ENCODE results near the gene ZNF385D.

Gene ZNF385D

DNA sequence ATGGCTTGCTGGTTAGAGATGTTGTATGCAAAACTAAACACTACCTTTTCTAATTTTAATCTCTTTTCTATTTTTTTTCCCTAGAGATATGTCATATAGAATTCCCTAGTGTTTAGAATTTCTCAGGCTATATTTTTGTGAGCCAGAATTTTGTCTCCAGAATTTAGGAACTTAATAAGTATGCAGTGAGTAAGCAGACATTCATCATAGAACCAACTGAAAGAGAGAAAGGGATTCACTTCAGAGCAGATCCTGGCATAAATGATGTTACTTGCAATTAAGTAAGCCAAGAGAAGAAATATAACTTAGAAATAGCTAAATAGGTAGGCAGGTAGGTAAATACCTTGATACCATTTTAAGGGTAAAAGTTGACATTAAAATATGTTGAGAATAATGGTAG lies 288.9 kb downstream of the ZNF385D start:
- in situ Hi-C loops (cut with MboI; ENCODE audit: low sequenced_read_pairs), result no loop called here

DNA sequence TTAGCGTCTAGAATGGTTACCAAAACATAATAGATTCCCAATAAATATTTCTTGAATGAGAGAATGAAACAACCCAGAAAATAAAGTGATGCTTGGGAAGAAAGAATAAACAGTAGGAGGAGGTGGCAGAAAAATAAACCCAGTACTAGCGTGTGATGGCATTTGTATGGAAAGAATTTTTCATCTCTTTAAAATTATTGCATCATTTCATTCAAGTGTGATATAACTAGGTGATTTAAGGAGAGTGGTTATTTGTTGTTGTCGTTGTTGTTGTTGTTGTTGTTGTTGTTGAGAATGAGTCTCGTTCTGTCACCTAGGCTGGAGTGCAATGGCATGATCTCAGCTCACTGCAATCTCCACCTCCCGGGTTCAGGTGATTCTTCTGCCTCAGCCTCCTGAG lies 293.9 kb downstream of the ZNF385D start:
- in situ Hi-C loops (cut with MboI; ENCODE audit: low sequenced_read_pairs), result no loop called here

DNA sequence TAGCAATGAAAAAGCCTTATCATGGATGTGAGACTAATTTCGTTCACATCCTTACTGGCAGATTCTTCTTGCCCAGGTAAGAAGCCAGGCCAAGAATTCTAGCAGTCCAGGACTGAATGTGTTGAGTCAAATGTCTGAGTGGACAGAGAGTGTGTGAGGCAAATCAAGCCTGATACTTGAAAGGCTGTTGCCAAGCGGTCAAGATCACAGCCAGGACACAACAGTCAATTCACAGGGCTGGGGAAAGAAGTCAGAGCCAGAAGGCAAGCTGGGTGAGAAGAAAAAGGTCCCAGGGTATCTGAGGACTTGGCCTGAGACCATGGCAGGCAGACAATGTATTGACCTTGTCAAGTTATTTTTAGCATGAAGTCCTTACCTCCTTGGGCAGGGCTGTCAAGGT lies 301.3 kb downstream of the ZNF385D start:
- in situ Hi-C loops (cut with MboI; ENCODE audit: low sequenced_read_pairs), result no loop called here

DNA sequence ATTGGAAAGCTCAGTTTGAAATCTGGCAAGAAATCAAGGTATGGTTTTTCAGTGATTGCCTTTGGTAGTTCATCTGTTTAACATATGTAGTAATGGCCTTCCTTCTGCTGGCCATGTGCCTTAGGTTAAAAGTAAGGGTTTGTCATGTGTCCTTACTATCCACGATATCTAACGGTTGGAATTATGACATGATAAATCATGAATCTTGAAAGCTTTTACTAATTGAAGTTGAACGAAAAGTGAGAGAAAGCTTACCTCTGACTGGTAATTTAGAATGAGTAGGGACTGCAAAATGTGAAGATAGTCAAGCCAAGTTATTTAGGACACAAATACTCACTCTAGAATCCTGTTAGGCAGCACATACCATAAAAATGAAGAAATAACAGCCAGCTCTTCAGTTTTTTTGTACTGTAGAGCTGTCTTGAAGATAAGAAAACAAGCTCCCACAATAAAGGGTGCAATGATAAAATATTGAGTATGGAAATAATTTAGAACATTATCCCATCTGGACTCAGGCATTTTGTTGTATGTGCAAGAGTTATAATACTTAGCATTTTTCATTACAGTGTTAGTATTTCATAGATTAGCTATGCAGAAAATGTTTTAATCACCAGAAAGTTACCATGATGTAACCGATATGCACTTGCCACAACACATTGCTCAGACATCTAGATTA lies 303.4 kb downstream of the ZNF385D start:
- in situ Hi-C loops (cut with MboI; ENCODE audit: low sequenced_read_pairs), result no loop called here

DNA sequence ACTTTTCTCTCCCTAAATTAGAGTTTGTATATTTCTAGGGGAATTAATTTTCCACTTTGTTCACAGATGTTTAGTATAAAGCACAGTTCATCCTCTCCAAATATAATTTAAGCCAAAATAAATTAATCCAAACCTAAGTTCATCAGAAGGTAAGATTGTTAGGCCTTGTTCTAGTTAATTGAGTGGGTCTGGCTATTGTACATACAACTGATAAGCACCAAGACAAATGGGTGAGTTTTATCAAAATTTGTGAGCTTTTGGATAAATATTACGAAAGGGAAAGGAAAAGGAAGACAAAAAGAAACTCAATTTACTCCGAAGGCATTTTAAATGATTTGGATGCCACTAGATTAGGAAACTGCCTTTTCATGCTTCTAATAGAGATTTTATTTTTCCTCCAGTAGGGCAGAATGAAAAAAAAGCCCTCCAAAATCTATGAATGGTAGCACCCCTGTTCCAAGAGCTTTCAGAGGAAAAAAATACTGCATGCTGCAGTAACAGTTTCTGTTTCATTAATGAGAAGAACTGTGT lies 304.0 kb downstream of the ZNF385D start:
- in situ Hi-C loops (cut with MboI; ENCODE audit: low sequenced_read_pairs), result no loop called here

DNA sequence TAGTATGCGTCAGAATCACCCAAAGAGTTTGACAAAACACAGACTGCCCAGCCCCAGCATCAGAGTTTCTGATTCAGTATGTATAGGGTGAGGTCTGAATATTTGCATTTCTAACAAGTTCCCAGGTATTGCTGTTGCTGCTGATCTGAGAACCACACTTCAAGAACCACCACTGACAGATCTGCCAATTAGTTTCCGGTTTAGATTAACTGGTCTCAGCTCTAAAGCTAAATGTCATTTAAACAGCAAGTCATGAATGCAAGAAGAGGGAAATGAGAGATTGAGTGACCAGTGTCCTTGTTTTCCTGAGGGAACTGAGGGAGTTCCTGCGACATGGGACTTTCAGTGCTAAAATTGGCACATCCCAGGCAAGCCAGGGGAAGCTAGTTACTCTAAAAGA lies 305.0 kb downstream of the ZNF385D start:
- in situ Hi-C loops (cut with MboI; ENCODE audit: low sequenced_read_pairs), result no loop called here

DNA sequence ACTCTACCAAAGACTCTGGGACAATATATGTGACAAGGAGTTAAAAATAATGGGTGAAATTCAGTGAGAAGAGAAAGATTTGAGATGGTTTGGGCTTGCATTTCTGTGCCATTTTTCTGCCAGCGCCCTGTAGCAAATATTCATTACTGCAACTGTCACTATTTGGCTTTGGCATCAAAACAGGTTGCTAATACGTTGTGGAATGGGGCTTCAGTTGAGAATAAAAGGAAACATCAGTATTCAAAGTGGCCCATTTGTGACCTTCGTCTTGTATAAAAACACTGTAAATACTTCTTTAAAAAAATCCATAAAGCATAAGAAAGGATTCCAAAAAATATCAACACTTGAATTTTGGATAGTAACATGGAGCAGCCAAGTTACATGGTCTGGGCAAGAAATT lies 309.2 kb downstream of the ZNF385D start:
- in situ Hi-C loops (cut with MboI; ENCODE audit: low sequenced_read_pairs), result no loop called here

DNA sequence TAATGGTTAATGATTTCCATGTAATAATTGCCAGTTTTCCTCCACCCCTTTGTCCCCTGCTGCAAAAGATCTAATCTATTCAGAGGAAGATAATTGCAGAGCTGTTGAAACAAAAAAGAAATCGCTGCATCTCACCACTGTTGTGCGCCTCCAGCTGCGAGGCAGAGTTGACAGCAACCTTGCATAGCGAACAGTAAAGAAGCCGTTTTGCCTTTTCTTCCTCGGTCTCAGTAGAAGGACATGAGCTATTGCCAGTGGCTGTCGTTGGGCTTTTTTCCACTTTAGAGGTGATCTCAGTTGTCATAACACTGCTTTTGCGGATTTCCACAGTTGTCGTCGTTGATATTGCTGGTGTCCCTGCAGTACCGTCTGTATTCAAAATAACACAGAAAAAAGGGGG lies 314.2 kb downstream of the ZNF385D start:
- in situ Hi-C loops (cut with MboI; ENCODE audit: low sequenced_read_pairs), result no loop called here

DNA sequence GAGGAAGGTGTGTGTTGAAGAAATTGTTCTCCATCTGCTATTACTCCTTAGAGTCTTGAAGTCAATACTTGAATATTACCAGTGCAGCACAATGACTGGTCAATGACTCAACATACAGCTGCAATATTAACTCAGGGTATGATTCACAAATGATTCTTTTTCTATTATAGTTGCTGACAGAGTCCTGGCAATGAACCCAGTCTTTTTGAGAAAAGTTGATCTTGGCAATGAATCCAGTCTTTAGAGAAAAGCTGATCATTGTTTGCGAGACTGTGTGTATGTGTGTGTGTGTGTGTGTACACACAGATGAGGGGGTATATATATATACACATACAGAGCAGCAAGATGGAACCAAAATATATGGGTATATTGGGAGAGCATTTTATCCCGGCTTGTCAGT lies 315.1 kb downstream of the ZNF385D start:
- in situ Hi-C loops (cut with MboI; ENCODE audit: low sequenced_read_pairs), result no loop called here

DNA sequence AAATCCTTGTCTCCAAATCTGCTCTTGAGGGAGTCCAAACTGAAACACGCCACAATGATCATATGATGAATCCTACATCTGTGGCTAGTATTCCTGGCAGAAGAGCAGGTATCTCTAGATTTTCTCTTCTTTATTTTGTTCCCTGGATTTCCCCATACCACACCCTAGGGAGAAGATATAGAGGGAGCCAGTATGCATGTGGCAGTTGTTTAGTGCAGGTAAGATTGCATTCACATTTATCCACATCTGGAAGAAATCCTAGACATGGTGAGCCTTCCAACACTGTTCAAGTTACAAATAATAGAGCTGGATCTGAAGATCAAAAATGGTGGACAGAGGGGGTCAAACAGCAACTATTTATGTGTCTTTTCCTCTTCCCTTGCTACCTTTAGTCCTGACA lies 316.7 kb downstream of the ZNF385D start:
- in situ Hi-C loops (cut with MboI; ENCODE audit: low sequenced_read_pairs), result no loop called here

DNA sequence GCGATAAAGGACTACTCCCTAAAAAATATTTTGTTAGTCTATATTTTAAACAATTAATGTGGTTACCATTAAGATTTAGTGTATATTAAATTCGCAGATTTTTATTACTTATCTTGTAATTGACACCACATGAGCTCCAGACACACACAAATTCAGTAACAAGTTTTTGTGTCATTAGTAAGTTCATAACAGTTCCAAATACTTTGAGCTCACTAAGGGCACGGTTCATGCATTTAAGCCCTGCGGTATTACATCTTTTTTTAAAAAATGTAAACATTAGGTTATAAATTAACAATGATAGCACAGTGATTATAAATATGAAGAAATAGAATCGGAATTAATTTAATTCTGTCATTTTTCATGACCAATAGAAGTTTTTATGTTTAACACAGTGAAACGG lies 317.3 kb downstream of the ZNF385D start:
- in situ Hi-C loops (cut with MboI; ENCODE audit: low sequenced_read_pairs), result no loop called here

DNA sequence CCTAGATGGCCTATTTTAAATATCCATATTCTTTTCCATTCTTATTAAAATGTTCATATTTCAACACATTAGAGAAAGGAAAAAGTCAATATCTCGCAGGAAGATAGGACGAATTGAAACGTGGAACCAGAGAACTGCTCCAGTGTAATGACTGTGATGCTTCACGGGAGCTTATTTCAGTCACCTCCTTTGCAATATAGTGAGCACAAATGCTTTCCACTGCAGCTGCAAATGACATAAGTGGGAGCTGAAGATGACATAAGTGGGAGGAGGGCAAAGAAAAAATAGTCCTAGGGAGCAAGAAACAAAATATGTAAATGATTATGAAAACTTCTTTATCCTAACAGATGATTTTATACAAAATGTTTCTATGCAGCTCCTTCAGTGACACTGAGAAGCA lies 324.1 kb downstream of the ZNF385D start:
- in situ Hi-C loops (cut with MboI; ENCODE audit: low sequenced_read_pairs), result no loop called here

DNA sequence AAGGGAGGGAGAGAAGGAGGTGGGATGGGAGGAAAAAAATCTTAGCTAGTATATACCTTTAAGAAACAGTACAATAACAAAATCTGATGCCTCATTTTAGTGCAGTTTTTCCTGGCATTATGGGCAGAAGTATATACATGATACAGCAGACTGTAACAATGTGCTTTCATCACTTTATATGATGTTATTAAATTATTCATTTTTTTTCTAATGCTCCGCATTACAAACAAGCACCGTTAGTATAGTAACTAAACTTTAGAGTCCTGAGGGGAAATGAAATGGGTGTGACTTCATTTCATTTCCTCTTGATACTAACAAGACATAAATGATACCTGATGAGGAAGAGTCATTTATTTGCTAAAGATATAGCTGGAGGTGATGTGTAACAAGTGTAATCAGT lies 325.3 kb downstream of the ZNF385D start:
- in situ Hi-C loops (cut with MboI; ENCODE audit: low sequenced_read_pairs), result no loop called here

DNA sequence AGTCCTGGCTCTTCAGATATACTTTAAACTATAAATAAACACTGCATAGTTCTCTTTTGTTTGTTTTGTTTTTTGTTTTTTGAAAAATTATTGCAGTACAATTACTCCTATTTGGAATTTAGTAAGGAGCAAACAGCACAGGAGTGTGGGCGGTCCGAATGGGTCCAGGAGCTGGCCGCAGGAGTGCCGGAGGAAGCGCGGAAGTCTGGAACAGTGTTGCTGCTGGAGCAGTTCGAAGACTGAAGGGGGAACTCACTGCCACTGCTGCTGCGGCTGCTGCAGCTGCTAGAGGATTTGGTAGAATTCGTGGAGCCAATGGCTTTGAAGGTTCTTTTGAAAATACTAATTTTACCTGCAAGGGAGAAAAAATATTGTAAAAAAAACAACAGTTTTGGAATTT lies 329.9 kb downstream of the ZNF385D start:
- in situ Hi-C loops (cut with MboI; ENCODE audit: low sequenced_read_pairs), result no loop called here

DNA sequence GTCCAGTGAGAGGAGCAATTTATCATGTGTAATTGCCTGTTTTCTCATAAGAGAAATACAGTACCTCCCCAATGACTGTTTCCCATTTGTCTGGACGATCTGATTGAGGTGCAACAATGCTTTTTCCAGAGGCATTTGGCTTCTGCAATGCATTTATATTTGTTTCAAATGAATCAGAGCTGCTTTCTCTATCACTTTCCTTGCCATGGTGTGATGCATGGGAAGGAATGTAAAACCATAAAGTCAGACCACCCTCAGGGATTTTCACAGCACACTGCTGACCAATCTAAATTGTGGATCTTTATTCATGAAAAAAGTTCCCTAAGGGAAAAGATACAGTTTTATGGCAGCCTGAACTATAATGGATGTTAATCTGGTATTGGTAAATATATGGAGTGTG lies 333.0 kb downstream of the ZNF385D start:
- in situ Hi-C loops (cut with MboI; ENCODE audit: low sequenced_read_pairs), result no loop called here

DNA sequence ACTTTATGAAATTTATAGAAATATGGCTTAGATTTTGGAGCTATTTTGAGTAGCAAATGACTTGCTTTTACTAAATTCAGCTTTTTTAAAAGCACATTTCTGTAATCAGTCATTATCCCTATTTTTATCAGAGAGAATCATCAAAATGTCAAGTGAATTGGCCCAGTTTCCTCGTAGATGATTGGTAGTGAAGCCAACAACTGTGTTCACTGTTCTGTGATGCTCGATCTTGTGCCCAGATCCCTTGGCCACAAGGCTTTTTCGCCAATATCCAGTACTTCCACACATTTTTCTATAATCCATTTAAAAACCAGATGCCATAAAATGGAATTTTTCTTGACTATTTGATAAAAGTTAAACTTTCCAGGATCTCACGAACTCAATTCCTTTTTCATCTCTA lies 336.5 kb downstream of the ZNF385D start:
- in situ Hi-C loops (cut with MboI; ENCODE audit: low sequenced_read_pairs), result no loop called here

DNA sequence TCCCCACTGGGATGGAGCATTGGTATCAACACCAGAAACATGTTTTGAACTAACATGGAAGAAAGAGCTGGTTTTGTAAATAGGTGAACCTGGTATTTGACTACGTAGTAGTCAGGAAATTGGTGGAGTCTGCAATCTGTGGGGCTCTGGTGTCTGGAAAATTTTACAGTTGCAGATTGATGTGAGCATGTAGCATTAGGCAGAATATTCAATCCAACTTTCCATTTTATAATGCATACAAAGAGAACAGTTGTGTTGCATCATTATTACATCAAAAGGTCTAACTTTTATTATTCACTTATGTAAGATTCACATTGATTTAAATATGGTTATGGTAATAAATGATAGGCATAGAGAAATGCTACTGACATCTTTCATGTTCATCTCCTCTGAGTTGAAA lies 340.0 kb downstream of the ZNF385D start:
- in situ Hi-C loops (cut with MboI; ENCODE audit: low sequenced_read_pairs), result no loop called here

DNA sequence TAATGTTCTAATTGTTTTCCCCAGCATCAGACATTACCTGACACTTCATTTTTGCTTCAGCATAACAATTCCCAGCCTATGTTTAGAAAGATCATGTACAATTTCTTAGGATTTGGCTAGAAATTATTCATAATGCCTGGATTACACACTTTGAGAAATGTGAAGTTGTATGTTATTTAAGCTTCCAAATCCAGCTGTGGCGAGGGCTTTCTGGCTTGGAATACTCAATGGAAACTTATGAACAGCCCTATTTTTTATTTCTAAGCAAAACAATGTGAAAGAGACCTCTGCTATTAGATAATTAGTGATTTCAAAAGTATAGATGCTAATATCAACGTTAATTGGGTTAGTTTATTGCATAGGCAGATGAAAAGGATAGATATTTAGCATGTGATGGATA lies 341.6 kb downstream of the ZNF385D start:
- in situ Hi-C loops (cut with MboI; ENCODE audit: low sequenced_read_pairs), result no loop called here

DNA sequence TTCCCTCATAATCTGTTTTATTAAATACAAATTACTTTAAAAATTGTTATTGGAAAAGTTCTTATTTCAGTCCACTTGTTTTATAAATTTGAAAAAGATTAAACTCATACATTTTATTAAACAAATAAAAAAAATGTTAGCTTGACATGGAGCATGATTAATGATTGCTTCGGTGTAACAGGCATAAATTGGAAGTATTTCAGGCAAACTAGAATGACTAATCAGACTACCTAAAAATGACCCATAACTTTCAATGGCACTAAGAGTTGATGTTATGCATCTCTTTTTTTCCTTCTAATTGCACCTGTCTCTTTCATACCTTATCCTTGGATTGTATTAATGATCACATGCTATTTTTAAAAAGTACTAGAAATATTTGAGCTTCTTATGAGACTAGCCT lies 343.3 kb downstream of the ZNF385D start:
- in situ Hi-C loops (cut with MboI; ENCODE audit: low sequenced_read_pairs), result no loop called here

DNA sequence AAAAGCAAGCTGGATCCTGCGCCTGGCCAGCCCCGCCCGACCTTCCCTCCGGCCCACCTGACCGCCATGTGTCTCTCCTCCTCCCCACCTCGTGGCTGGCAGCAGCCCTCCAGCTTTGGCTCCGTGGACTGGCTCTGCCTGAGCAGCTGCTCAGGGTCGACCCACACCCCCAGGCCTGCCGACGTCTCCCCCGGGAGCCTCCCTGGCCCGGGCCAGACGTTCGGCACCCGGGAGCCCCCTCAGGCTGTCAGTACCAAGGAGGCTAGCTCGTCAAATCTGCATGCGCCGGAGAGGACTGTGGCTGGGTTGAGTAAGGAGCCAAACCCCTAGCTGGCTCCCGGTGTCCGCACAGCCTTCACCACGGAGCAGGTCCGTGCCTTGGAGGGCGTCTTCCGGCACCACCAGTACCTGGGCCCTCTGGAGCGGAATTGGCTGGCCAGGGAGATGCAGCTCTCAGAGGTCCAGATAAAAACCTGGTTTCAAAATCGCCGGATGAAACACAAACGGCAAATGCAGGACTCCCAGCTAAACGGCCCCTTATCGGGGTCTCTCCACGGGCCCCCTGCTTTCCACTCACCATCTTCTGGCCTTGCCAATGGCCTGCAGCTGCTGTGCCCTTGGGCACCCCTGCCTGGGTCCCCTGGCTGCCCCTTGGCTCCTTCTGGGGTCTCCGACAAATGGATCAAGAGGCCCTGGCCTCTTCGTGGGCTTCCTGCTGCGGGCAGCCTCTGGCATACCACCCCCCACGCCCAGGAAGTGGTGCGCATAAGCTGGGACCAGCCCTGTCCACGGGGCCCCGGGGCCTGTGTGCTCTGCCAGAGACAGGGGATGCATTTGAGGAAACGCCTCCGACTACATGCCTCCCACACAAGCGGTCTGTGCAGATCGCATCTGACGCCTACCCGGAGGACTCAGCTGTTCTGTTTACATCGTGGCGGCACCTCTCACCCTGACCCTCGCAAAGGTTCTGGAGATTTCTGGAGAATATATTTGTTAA lies 345.0 kb downstream of the ZNF385D start:
- in situ Hi-C loops (cut with MboI; ENCODE audit: low sequenced_read_pairs), result no loop called here

DNA sequence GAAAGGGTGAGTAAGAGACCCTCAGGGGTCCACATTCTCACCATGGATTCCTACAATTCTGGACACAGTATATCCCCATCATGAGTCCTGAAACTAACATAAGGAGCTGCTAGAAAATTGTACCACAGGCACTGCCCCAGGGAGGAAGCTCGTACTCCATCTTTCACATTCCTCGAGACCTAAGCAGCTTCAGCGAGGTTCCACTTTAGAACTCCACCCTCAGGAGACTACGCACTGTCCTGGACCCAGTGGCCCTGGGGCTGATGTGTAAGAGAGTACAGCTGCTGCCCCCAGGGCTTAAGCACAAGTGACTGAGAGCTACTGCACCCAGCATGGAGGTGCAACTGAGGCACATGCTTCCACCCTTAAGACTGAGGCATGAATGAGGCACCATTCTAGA lies 352.5 kb downstream of the ZNF385D start:
- in situ Hi-C loops (cut with MboI; ENCODE audit: low sequenced_read_pairs), result no loop called here

DNA sequence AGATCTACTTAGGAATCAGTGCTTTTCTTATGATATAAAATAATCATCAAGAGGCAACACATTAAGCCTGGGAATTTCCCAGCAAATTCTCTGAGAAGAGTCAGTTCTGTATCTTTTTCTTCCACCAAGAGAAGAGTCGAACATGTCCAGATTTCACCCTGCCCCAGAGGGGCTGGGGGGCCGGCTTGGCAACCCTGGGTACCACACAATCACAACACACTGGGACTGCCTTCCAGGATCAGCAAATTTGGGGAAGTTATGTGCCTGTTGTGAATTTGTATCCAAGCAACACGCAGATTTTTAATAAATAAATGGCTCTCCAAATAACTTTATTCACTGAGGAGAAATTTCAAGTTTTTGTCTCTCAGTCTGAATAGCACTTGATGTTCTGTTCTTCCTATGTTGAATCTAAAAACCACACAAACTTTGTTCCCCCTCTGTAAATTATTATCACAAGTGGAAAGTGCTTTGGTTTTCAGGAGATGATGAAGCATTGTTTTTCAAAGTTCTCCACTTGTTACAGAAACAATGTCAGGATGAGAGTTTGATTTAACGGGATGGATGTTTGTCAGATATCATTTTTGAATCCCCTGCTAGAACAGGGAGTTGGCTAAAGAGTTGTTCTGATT lies 357.2 kb downstream of the ZNF385D start:
- in situ Hi-C loops (cut with MboI; ENCODE audit: low sequenced_read_pairs), result no loop called here

Measured in HL-60/S4 (cell line).